Measurements from ENCODE around the gene MBD4.
A peak's percentile ranks its signal among the peaks of the same experiment; 100 is the strongest.
"Not testable (repeated sequence)": the region's sequence is repeated elsewhere in the genome, so short reads cannot be mapped to it uniquely, and the experiment has no call there.

MBD4 gene

DNA sequence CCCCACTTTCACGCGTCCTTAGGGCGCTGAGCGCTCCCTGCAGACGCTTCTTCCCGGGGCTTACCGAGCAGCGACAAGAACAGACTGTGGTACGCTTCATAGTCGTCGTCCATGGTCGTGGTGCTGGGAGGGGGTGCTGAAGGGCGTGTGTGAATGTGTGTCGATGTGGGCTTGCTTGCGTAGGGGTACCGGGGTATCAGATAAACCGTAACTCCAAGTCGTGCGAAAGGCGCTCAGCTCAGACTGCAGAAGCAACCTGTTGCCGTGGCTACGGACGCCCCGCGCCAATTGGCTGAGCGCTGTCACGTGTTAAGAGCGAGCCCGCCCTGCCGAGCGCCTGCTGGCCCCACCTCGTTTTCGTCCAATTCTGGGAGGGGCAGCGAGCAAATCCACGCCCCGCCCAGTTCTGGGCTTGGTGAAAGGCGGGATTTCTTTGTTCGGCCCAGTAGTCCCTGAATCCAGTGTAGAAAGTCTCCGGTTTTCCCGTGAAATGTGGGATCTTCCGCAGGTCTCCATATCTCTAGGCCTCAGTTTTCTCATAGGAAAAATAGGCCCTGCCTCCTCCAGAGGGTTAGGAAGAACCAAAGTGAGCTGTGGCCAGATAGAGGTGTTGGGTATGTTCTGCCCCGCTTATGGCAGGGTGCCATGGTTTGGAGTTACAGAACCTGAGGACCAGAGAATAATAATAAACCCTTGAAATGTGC, 11.2 kb downstream of the MBD4 start, which contains the start of gene EFCAB12:
TSS of gene EFCAB12 (minus strand) at position 261 of the 704 bp plus-strand sequence. CDS start at position 113, 148 bp downstream.
- DNase-seq: peak; percentile 84

- no peak for DNase-seq
Observed at GRCh38 chr3:129428007-129428375, 11.8 kb downstream of the MBD4 start.

- DNase-seq: no peak
Observed at GRCh38 chr3:129425619-129426018, 14.1 kb downstream of the MBD4 start.

- no peak for DNase-seq
Observed at GRCh38 chr3:129425213-129425612, 14.5 kb downstream of the MBD4 start.

- no peak for DNase-seq
Observed at GRCh38 chr3:129424185-129424841, 15.4 kb downstream of the MBD4 start.

DNA sequence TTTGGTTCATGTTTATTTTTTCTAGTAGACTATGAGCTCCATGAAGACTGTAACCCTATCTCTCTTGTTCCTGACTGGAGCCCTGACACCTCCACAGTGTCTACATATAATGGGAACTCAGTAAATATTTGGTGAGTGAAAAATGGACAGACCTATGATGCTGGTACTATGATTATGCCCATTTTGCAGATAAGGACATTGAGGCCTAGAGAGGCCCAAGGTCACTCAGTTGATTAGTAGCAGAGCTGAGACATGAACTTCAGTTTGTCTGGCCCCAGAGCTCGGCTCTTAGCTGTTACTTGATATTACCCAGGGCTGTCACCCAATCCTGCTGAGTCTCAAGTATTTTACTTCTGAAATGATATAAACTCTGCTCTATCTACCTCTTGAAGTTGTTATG, 16.9 kb downstream of the MBD4 start:
- DNase-seq: no peak

- no peak for DNase-seq
Observed at GRCh38 chr3:129421988-129422745, 17.6 kb downstream of the MBD4 start.

GRCh38 chr3:129421236-129421883, 18.4 kb downstream of the MBD4 start:
- DNase-seq: no peak

DNA sequence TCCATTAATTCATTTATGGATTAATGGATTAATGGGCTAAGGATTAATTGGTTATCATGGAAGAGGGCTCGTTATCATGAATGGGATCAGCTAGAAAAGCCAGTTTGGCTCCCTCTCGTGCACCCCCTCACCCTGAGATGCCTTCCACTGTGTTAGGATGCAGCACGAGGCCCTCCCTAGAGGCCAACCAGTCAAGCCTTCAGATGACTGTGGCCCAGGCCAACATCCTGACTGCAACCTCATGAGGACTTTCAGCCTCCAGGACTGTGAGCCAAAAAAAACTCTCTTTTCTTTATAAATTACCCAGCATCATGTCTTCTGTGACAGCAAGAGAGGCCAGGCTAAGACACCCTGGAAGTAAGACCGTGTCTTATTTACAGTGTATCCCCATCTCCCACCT, 20.3 kb downstream of the MBD4 start:
- DNase-seq: no peak

DNA sequence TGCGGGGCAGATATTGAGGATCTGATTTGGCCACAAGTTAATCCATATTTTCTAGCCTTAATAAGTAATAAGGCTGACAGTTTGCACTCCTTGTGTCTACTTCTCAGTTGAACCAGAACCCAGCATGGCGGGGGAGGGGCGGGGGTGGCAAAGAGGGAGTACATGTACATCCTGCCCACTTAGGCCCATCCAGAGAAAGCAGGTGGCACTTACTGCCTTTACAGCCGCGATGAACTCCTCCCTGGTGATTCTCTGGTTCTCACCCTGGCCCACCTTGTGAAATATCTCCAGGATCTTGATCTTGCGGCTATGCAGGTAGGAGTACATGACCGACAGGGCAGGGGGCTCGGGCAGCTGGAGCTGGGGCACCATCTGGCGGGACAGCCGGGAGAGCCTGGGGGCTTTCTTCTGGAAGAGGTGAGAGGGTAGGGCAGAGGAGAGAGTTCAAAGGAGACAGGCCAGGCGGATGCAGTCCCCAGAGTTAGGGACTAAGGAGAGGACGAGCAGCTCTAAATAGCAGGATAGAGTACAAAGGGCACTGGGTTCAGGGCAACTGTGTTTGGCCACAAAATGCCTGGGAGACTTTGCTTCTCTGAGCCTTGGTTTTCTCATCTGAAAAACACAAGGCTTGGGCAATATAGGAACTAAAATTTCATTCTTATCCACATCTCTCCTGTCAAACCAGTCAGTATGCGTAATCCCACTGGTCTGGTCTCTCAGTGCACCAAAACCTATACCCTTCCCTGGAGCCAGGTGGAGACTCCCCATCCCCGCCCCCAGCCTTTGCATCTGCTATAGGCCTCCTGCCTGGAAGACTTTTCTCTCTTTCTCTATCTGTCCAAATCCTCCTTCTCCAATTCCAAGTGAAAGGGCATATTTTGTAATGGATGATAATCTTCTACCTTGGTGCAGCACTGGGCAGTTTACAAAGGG, 21.4 kb downstream of the MBD4 start:
- DNase-seq: no peak

- no peak for DNase-seq
Observed at GRCh38 chr3:129417326-129417725, 22.4 kb downstream of the MBD4 start.

GRCh38 chr3:129416415-129416814, 23.3 kb downstream of the MBD4 start:
- no peak for DNase-seq

- DNase-seq: no peak
Observed at GRCh38 chr3:129415830-129416229, 23.9 kb downstream of the MBD4 start.

DNA sequence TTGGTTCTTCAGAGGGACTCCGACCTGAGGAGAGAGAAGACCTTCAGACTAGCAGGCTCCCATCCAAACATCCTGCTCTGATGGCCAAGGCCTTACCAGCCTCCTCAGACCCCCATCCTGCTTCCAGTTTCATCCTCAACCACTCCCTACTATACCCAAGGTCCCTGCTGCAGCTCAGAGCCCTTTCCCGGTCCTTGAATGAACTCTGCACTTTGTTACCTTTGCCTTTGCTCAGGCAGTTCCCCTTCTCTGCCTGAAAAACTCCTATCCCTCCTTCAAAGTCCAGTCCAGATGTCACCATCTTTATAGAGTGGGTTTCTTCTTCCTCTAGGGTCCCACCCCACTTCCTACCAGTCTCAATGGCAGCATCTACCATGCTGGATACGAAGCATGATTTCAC, 24.4 kb downstream of the MBD4 start:
- no peak for DNase-seq

DNA sequence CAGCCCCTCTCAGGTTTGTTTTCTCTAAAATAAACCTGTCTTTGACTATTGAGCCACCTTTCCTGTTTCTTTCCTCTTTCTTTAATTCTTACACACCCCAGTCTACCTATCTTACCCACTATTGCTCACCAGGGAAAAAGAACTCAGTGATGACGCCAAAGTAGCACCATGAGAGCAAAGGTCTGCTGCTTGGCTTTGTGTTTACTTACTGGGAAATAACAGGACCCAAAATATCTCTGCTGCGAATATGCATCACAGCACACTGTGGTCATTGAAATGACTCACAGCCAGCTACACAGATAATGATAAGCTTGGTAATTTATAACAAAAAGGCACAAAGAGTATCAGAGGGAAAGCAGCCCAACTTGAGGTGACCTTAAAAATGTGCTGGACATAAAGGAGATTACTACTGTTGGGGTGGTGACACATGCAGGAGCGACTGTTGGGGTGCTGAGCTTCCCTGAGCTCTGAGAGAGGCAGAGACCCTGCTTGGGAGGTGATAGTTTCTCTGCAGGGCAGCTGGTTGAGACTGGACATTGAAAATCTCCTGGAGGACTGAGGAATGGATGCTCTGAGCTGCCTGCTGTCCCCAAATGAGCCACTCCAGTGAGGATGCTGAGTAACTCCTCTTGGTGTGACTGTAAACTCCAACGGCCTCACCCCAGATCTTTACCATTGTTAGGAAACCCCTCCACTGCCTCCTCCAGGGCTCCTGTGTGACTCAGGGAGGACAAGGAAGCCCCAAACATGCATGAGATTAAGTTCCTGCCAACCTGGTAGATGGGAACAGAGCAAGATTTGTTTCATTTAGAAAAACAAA, 25.9 kb downstream of the MBD4 start:
- DNase-seq: no peak

DNA sequence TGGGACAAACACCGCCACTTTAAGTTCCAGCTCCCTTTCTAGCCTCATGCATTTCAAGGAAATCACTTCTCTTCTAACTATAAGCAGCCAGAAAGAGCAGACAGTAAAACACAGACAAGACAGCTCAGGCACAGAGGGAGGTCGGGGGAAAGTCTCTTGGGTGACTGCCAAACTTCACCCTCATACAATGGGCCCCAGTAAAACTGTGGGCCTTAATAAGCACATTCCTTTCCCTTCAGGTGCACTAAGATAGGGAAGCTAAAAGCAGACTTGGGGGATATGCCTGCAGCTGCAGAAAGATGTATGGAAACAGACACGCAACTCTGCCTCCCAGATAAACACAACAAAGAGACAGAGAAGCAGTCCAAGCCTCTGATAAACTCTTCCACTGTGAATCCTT, 26.5 kb downstream of the MBD4 start:
- DNase-seq: not testable (repeated sequence)

DNA sequence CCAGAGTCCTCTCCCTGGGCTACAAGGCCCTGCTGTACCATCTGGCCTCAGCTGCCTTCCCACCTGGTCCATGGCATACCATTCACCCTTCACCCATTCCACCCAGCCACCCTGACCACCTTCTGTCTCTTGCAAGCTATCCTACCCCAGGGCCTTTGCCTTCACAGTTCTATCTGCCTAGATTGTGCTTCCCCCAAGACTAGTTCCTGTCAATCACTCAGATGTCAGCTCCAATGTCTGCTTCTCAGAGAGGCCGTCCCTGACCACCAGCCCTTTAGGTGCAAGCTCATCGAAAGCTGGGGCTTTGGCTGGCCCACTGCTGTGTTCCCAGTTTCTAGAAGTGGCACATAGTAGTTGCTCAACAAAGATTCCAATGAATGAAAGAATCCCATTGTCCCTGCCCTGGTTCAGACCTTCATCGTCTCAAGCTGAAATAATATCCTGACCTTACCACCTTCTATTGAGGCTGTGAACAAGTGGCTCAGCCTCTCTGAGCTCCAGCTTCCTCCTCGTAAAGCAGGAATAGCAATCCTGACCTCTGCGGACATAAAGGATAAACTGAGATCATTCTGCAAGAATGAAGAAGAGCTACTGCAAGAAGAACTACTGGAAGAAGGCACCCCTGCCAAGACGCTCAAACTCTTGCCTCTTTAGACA, 27.1 kb downstream of the MBD4 start:
- DNase-seq: no peak

GRCh38 chr3:129410971-129411370, 28.8 kb downstream of the MBD4 start:
- DNase-seq: no peak

- no peak for DNase-seq
Observed at GRCh38 chr3:129409541-129409940, 30.2 kb downstream of the MBD4 start.

DNA sequence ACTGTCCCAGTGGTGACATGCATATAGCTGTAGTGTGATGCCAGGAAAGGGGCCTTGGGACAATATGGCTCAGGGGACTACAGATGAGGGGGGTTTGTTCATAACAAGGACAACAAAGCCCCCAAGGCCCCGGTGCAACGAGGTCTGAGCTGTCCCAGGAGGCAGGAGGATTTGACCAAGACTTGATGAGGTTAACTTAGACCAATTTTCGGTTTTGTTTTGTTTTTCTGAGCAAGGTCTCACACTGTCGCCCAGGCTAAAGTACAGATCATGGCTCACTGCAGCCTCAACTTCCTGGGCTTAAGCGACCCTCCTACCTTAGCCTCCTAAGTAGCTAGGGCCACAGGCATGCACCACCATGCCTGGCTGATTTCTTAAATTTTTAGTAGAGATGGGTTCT, 35.1 kb downstream of the MBD4 start:
- no peak for DNase-seq

DNA sequence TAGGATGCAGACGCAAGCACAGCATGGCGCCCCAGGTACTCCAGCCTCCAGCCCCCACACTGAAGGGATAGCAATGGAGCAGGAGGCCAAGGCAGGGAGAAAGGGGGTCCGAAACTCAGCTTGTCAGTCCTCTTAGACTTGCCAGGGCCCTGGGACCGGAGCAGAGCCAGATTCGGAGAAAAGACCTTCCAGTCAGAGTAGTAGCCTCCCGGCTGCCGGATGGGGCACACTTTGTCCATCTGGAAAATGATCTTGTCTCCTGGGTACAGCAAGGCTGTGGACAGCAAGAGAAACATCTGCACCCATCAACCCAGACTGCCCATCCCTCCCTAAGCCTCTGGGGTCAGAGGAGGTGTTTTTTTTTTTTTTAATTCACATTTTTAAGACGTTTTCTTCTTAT, 35.6 kb downstream of the MBD4 start:
- no peak for DNase-seq

All from NCI-H1048 (cell line).